A673 (cell line): ENCODE data around the gene MED10. TPM values are rescaled to one million over a fixed set of nuclear protein-coding genes. Genes with fewer than 3 reads are reported as not detected.

ENCODE experiments used
- BruUV-seq: library from RNA; stranded (reverse); fragments of 400-500 nt; replicated peaks from 2 replicates; lab custom pipeline; 2021; lab: Mats Ljungman, UMichigan
- CTCF ChIA-PET: fragments of 300-600 bp; sonication (Branson Sonifier 250); formaldehyde crosslinking; loops from one replicate; lab custom pipeline; 2022; ENCODE audit warnings: antibody characterized with exemption; lab: Charles Lee
- POLR2A ChIA-PET: fragments of 300-600 bp; sonication (Branson Sonifier 250); formaldehyde crosslinking; loops from one replicate; lab custom pipeline; 2022; ENCODE audit warnings: antibody characterized with exemption; ENCODE audit not compliant: low non-redundant PET; lab: Charles Lee
- DNase-seq: peaks from one replicate; pipeline ENCODE4 v3.0.0-alpha.2; 2015; ENCODE audit warnings: low spot score
- H3K27ac ChIP-seq: fragments of 200-600 bp; sonication (generic); 2 replicates; pipeline ENCODE4 v1.5.1; 2016; ENCODE audit warnings: mixed run types, low read depth, mild to moderate bottlenecking, mixed read lengths, antibody characterized with exemption, low read length; ENCODE audit not compliant: poor library complexity, severe bottlenecking
- H3K27me3 ChIP-seq: fragments of 200-600 bp; sonication (generic); replicated peaks from 2 replicates; pipeline ENCODE4 v1.6.1; 2017; ENCODE audit warnings: mixed run types, low read depth, mild to moderate bottlenecking, mixed read lengths, antibody characterized with exemption, low read length; ENCODE audit not compliant: insufficient read depth, poor library complexity
- H3K36me3 ChIP-seq: fragments of 200-600 bp; sonication (generic); 2 replicates; pipeline ENCODE4 v1.6.1; 2016; ENCODE audit warnings: mixed run types, mild to moderate bottlenecking, mixed read lengths, antibody characterized with exemption, low read length; ENCODE audit not compliant: insufficient read depth, poor library complexity, severe bottlenecking
- H3K4me1 ChIP-seq: fragments of 200-600 bp; sonication (generic); 2 replicates; pipeline ENCODE4 v1.6.1; 2017; ENCODE audit warnings: mixed run types, mild to moderate bottlenecking, mixed read lengths, antibody characterized with exemption, low read length; ENCODE audit not compliant: insufficient read depth, poor library complexity, severe bottlenecking
- H3K4me3 ChIP-seq: fragments of 200-600 bp; sonication (generic); 2 replicates; pipeline ENCODE4 v1.5.1; 2016; ENCODE audit warnings: low read depth, mixed run types, mild to moderate bottlenecking, mixed read lengths, low read length; ENCODE audit not compliant: poor library complexity, severe bottlenecking
- H3K9me3 ChIP-seq: fragments of 200-600 bp; sonication (generic); 2 replicates; pipeline ENCODE4 v1.6.1; 2016; ENCODE audit warnings: mixed run types, low read depth, mild to moderate bottlenecking, mixed read lengths, antibody characterized with exemption, low read length; ENCODE audit not compliant: poor library complexity, severe bottlenecking
- CTCF ChIP-seq: fragments of 300-800, 200-600 bp; sonication (generic); conservative IDR thresholded peaks from 2 replicates; pipeline ENCODE4 v1.5.1; 2017; ENCODE audit warnings: low read depth, mild to moderate bottlenecking, antibody characterized with exemption, low read length, moderate library complexity, mixed read lengths
- EZH2 ChIP-seq: fragments of 200-600 bp; sonication (generic); IDR thresholded peaks from 2 replicates; pipeline ENCODE4 v1.6.1; 2017; ENCODE audit warnings: borderline replicate concordance, low read depth, mild to moderate bottlenecking, mixed read lengths, antibody characterized with exemption, low read length; ENCODE audit not compliant: poor library complexity, severe bottlenecking
- intact Hi-C: fragments of 100-400 bp; cut with micrococcal nuclease; formaldehyde crosslinking; loops from one replicate; pipeline ENCODE4 v1.10.0; 2022; ENCODE audit not compliant: unreplicated experiment
- total RNA-seq: library from RNA; stranded (reverse); gene quantifications from 2 replicates; pipeline ENCODE4 v1.2.3, GENCODE V29; 2021

MED10 gene
- total RNA-seq, 1 experiment from 2014 or later = 59.9 TPM

- H3K9me3 ChIP-seq = no peaks in the 10 kb centered on the region
- TSS peak; percentile 63 for BruUV-seq
- ChIA-PET POLR2A (no interaction called here), CTCF (no interaction called here)
- intact Hi-C loops = loop anchor here (10.0 kb wide), 1 partner anchor 196 kb away; no protein-coding TSS in a partner anchor
- H3K4me3 ChIP-seq = peak overlapping the region; percentile 97
- H3K27ac ChIP-seq = no peak overlapping the region
- H3K4me1 ChIP-seq = peaks cover 10% of the 10 kb centered on the region
- no peaks in the 10 kb centered on the region for H3K27me3 ChIP-seq
- no peak for DNase-seq
- H3K36me3 ChIP-seq = peaks cover 34% of the 10 kb centered on the region
- TF ChIP-seq EZH2 (no peak), CTCF (no peak)
These were observed 388 bp upstream of the MED10 start for GRCh38 chr5:6378766-6379103.

- Histone ChIP-seq H3K27me3 (no peaks in the 10 kb centered on the region), H3K27ac (peak overlapping the region; percentile 87), H3K9me3 (no peaks in the 10 kb centered on the region), H3K4me3 (peak overlapping the region; percentile 97), H3K36me3 (peaks cover 46% of the 10 kb centered on the region), H3K4me1 (peaks cover 10% of the 10 kb centered on the region)
- TF ChIP-seq EZH2 (no peak), CTCF (no peak)
- BruUV-seq = no TSS peak
- intact Hi-C loops = loop anchor here (10.0 kb wide), 1 partner anchor 197 kb away; no protein-coding TSS in a partner anchor
- ChIA-PET POLR2A (no interaction called here), CTCF (no interaction called here)
- DNase-seq = no peak
These were observed 804 bp downstream of the MED10 start for GRCh38 chr5:6377582-6377904.

GRCh38 chr5:6376974-6377520, 1.3 kb downstream of the MED10 start:
- peak overlapping the region; percentile 97 for H3K4me3 ChIP-seq
- no peak for DNase-seq
- H3K27me3 ChIP-seq = no peaks in the 10 kb centered on the region
- no peaks in the 10 kb centered on the region for H3K9me3 ChIP-seq
- peaks cover 10% of the 10 kb centered on the region for H3K4me1 ChIP-seq
- ChIA-PET CTCF (no interaction called here), POLR2A (no interaction called here)
- no TSS peak for BruUV-seq
- intact Hi-C loops = loop anchor here (10.0 kb wide), 1 partner anchor 198 kb away; no protein-coding TSS in a partner anchor
- H3K36me3 ChIP-seq = peaks cover 51% of the 10 kb centered on the region
- no peak for TF ChIP-seq CTCF
- TF ChIP-seq EZH2 = no peak
- peak overlapping the region; percentile 87 for H3K27ac ChIP-seq
